CD4-positive, alpha-beta T cell treated with Interleukin-4 for 1 hour (primary cell): ENCODE measurements around the gene VAT1L.

Experiments used
- DNase-seq, 2 donors: peaks; one replicate each; pipeline ENCODE4 v3.0.0-alpha.2; 2020 to 2022

The VAT1L gene

DNA sequence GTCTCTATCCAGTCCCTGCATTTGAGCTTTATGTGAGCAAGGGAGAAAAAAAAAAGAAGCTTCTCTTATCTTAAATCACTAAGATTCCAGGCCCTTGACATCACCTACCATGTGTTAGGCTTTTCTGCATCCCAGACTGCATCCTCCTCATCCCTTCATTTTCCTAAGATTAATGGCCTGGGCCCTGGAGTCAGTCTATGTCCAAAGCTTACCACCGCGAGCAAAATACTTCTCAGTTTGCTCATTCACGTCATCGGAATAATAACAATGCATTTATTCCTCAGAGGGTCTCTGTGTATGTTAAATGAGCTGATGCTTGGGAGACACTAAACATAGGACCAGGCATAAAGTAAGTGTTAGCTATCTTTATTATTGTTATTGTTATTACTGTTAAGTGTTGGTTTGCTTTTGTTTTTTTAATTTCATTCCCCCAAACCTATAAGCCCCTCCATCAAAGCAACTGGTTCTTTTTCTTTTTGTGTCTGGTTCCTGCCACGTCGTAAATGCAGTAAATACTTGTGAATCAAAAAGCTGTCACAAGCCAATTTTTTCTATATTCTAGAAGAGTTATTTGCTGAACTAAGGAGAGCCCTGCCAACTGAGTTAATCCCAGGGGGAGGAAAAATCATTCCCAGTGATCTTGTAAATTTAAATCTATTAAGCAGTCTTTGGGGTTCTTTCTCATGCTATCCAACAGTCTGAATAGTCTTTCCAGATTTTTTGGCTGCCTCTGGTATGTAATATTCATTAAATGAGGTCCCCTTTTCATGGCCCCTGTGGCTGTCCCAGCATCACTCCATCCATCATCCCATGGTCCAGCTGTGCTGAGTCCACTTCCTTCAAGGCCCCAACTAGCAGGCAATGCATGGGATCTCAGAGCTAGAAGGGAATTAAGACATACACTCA lies 46.5 kb downstream of the VAT1L start:
- no peak for DNase-seq

DNA sequence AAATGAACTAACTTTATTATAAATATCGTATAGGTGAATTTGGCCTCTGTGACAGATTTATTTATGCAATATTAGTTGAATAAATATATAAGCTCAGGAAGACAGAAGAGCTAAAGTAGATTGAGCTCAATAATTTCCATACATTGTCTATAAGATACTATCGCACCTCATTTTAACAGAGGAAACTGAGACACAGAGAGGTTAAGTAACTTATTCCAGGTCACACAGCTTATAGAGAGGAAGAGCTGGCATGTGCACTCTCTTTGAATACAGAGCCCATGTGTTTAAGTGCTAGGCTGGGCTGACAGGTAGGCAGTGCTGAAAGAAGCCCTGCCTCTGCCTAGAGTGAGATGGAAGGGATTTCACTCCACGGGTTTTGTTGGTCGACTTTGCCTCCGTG lies 48.4 kb downstream of the VAT1L start:
- DNase-seq: no peak

DNA sequence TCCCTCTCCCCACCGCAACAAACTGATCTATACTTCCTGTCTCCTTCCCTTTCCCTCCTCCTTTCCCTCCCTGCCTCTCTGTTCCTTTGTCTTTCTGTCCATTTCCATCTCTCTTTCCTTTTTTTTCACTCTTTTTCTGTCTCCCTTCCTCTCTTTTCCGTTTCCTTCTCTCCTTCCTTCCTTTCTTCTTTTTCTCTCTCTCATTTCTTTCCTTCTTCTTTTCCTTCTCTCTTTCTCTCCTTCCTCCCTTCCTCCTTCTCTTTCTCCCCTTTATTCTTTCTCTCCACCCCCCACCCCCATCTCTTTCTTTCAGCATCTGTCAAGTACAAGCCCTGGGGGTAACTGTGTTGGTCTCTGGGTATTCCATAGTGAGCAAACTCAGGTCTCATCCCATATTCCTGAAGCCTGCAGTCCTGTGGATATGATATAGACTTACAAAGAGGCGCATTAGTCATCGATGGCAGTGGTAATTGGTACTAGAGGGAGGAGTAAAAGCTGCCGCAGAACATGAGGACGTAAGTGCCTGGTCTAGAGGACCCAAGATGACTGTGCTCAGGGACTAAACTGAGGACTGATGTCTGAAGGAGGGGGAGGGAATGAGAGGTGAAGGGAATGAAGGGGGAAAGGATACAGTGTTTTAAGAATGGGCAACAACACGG lies 50.4 kb downstream of the VAT1L start:
- no peak for DNase-seq

DNA sequence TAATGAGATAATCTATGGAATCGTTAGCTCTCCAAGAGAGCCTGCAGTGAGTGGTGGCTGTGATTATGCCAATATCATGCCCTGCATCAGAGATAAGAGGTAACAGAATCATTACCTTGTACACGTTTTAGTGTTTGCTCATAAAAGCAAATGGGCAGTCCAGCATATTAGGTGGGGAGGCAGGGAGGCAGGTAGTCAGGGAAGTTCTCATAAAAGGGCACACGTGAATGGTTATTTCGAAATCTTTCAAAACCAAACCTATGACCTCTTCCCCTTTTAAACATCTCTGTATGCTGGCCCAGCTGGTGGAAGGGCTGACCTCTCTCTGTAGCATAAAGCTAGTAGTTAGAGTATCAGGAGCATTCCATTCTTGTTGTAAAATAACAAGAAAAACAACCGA lies 51.7 kb downstream of the VAT1L start:
- DNase-seq: no peak

DNA sequence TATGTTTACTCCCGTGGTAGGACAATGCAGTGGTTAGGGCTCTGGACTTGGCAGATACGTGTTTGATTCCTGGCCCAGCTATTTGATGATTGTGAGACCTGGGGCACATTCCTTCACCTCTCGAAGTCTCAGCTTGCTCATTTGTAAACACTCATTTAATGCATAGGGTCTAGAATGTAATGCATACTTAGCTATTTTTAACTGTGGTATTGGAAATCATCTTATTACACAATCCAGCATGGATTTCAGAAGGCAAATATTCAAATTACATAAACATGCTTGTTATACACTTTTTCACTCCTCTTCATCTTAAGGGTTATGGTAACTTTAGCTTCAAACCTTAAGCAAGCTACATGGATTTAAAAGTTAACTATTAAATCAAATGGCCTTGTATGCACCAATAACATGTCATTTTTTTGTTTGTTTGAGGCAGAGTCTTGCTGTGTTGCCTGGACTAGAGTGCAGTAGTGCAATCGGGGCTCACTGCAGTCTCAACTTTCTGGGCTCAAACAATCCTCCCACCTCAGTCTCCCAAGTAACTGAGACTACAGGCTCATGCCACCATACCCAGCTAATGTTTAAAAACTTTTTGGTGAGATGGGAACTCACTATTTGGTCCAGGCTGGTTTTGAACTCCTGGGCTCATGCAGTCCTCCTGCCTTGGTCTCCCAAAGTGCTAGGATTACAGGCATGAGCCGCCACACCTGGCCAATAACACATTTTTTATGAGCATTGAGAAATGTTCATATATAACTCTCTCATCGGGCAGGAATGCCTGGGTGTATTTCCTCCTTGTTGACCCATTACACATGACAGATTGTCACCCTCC lies 52.5 kb downstream of the VAT1L start:
- no peak for DNase-seq

DNA sequence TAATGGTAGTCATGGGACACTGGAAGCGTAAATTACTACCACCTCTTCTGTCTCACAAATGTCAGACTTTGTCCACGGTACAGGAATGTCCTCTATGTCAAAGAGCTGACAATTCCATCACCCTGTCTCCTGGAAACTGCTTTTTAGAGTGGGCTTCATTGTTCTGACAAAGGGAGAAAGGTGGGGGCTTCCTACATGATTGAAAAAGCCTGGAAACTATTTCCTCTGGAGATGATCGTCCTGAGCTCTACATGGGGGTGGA lies 53.1 kb downstream of the VAT1L start:
- DNase-seq: no peak

DNA sequence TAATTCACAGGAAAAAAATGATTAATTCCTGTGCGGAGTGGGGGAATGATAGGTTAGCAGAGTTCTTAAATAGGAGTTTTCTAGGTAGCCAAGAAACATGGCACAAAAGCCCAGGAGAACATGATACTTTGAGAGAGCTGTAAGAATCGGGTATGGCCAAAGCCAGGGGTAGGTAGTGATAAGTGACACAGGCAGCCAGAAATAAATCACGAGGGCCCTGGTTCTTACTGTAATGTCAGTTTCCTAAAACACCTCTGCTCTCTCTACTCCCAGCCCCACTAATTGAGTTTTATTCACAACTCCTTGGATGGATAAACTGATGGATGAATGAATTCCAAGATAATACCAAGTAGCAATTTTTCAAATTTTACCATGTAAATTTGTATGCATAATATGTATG lies 54.1 kb downstream of the VAT1L start:
- DNase-seq: no peak

DNA sequence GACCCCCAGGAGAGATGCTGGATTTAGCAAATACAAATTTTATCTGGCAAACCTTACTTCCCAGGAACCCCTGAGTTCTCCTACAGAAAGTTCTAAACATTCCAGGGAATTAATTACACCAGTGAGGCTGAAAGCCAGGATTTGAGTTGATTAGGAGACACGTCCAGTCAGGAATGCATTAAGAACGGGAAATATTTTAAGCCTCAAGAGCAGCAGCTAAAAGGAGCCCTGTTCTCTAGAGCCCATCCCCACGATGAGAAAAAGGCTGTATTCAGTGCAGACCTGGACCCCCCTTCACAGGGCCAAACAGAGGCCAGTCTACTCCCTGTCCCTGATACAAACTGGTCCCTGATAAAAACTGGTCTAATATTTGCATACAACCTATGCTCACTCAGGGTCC lies 55.0 kb downstream of the VAT1L start:
- DNase-seq: no peak

DNA sequence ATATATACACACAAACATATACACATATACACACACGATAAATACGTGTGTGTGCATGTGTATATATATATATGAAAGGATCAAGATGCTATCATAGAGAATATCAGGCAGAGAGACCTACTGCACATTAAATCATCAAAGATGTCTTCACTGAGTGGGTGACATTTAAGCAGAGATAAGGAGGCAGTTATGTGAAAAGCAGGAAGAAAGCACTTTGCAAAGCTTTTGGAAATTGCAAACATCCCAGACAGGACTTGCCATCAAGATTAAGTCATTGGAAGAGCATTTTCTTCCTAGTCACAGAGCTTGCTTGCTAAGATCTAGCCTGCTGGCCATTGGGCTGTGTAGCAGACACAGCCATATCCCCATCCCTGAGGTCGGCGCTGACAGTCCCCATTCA lies 56.4 kb downstream of the VAT1L start:
- no peak for DNase-seq

DNA sequence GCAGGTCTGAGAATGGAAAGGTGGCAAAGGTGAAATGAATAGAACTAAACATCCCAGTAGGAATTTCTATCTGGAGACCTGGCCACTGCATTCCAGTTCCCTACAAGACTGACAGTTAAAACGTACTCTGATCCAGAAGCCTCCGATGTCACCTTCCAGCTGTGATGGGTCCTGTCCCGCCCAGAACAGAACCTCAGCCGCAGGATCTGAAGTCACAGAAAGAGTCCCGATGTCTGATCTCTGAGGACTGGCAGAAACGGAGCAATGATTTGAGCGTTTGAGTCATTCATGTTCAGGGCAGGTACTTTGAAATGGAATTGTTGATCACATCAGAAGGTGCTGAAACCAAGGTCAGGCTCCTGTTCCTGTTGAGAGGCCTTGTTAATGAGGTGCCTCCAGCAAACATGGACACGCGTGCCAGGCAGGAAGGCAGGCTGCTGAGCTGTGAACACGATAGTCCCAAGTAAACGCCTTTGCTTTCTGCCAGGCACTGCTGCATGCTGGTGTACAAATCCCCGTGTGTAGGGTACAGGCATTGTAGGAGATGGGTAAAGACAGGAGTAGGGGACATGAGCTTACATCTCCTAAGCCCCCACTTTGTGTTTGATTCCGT lies 61.4 kb downstream of the VAT1L start:
- DNase-seq: no peak

DNA sequence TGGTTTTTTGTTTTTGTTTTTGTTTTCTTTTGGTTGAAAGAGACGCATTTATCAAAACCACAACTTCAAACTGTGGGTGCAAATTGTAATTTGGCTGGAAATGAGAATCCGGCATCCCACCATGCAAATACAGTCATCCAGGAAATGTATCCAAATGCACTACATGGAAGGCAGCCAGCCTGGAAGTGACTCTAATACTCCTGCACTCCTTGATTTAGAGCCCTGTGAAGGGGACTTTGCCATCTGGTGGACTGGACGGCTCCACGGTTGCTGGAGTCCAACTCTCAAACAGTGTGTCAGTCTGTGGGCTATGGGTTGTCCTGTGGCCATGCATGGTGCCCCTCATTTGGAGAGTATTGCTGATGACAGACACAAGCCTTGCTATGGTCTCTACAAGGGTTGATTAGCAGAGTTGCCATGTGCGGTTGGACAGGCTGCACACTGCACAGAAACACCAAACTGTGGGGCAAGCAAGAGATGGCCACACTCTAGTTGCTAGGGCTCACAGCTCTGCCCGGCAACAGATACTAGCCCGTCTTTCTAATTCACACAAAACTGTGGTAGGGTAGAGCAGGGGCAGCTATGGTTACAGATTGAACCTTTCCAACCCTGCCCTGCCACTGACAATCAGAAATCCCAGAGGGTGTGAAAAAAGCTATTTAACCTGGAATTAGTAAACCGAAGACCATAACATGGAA lies 62.4 kb downstream of the VAT1L start:
- no peak for DNase-seq

DNA sequence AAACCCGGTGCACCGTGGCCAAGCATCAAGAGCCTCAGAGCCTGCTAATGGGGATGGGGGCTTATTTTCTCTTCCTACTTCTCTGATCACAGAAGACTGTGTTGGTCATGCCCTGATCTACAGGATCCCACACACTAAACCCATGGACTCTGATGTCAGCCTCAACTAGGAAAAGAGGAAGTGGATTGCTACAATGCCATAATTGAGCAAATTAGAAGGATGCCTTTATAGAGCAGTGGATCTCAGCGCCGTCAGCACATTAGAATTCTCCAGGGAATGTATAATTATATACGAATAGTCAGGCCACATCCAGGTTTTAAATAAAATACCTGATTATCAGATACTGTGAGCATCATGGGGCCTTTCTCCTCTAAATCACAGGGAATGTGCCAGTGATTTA lies 64.8 kb downstream of the VAT1L start:
- DNase-seq: no peak

DNA sequence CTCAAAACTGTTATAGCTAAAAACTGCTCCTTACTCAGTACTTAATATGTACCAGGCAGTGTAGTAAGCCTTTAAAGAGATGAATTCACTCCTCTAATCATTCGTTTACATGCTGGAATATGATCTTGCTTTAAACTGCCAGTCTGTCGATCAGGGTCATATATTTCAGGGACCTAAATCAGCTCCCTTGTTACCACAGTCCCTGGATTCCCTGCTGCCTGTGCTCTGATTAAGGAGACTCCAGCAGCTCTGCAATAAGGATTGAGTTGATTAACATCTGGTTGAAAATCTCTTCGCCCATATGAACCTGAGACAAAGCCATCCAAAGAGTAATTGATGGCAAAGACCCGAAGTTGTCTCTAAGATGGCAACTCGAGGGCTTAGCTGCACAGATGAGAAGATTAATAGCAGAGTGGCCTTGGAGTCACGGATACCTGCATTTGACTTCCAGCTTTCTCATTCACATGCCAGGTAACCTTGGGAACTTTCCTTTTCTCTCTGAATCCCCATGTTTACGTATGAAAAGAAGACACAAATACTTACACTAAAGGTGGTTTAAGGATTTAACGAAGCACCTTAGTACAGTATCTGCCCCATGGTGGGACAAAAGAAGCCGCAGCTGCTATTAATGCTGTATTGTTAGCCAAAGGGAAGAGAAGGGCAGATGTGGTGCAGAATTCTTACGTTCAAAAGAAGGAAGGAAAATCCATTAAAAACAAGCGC lies 68.2 kb downstream of the VAT1L start:
- DNase-seq: no peak

DNA sequence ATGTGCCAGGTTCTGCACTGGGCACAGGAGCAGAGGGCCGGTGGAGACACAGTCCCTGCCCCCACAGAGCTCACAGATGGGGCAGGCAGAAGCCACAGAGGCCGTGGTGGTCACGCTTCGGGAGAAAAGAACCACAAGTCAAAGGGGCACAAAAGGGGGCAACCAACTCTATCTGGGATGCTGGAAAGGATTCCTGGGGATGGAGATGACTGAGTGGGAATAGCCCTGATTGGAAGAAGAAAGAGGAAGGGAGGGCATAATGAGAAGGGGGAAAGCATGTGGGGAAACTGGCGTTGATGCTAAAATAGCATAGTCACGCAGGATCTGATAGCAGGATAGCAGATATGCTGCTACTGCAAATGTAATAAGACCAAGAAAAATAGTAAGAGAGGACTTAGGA lies 69.7 kb downstream of the VAT1L start:
- DNase-seq: no peak

DNA sequence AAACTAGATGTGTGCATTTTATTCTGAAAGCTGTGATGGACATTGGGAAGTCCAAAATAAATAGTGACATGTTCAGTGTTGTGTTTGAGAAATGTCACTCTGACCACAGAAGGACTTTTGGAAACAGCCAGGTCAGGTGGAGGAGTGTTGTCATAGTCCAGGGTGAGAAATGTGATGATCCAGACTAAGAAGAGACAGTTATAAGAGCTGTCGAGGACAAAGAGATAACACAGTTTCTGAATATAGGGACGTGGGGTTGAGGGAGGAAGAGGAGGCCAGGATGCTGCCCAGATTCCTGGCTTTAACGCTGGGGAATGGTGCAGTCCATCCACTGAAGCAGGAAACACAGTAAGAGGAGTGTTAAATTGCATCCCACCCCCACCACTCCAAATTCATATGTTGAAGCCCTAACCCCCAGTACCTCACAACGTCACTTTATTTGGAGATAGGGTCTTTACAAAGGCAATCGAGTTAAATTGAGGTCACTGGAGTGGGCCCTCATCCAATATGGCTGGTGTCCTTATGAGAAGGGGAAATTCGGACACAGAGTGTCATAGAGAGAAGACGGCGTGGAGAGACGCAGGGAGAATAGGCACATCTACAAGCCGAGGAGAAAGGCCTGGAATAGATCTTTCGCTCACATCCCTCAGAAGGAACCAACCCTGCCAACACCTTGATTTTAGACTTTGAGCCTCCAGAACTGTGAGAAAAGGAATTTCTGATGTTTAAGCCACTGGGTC lies 71.3 kb downstream of the VAT1L start:
- no peak for DNase-seq

DNA sequence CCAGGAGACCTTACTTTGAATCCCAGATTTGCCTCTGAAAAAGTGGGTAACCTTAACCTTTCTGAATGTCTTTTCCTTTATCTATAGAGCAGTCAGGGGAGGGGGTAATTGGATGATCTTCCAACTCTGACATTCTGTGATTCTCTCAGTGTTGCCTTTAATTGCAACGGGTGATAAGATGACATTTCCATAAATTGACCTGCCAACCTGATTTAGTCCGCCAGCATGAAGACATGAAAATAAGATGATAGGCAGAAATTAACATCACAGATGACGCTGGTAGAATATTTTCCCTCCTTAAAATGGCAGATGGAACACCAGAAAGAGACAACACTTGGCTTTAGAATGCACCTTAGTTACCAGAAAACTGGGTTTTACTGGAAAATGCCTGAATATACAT lies 72.6 kb downstream of the VAT1L start:
- DNase-seq: no peak

DNA sequence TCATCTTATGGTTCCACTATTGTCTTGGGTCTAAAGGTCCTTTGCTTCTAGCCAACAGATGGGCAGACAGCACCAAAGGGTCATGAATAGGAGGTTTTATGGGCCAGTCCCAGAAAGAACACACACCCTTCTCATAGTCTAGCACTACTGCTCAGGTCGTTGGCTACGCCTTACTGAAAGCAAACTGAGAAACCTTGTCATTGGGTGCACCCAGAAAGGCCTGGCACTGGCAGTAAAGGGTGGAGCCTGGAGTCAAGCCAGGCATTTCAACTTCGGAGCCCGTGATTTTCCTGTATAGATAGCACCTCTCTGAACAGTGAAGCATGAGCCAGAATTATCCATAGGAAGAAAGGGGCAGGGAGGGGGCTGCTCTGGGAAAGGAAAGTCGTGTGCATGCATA lies 74.9 kb downstream of the VAT1L start:
- DNase-seq: no peak

DNA sequence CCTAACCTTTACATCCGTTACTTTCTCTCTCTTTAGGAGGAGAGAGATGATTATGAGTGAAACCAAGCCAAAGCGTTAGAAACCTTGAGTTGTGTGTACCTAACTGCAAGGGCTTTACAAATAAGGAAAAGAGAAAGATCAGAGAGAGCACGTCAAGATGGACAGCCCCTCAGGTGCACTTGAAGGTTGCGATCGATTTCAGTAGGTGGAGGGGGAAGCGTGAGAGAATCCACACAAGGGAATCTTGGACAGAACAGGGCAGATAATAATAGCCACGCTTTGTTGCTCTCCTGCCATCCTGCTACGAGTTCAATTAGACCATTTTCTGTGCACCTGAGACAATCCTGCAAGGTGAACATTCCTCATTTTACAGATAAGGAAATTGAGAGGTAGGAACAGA lies 78.4 kb downstream of the VAT1L start:
- DNase-seq: no peak

DNA sequence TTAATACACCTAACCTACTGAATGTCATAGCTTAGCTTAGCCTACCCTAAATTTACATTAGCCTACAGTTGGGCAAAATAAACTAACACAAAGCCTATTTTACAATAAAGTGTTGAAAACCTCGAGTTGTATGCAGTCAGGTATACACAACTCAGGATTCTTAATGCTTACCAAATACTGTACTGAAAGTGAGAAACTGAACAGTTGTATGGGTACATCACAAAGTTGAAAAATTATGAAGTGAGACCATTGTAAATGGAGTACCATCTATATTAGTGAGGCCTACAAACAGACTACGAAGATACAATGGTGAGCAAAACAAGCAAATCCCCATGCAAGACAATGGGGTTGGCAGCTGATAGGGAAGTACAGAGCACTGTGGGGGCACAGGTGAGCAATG lies 79.7 kb downstream of the VAT1L start:
- no peak for DNase-seq

DNA sequence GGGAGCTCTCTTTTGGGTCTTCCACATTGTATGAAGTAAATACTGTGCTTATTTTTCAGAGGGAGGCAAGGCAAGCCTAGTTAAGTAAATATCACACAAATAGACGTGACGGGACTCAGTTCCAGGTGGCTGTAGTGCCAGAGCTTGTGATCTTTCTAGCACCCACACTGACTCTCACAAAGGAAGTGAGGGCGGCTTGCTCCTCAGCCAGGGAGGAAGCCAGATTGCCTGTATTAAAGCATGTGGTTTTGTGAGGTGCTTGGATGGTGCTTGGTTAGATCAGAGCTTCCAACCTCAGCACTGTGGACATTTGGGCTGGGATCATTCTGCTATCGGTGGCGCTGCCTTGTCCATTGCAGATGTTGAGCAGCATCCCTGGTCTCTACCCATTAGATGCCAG lies 80.1 kb downstream of the VAT1L start:
- no peak for DNase-seq

DNA sequence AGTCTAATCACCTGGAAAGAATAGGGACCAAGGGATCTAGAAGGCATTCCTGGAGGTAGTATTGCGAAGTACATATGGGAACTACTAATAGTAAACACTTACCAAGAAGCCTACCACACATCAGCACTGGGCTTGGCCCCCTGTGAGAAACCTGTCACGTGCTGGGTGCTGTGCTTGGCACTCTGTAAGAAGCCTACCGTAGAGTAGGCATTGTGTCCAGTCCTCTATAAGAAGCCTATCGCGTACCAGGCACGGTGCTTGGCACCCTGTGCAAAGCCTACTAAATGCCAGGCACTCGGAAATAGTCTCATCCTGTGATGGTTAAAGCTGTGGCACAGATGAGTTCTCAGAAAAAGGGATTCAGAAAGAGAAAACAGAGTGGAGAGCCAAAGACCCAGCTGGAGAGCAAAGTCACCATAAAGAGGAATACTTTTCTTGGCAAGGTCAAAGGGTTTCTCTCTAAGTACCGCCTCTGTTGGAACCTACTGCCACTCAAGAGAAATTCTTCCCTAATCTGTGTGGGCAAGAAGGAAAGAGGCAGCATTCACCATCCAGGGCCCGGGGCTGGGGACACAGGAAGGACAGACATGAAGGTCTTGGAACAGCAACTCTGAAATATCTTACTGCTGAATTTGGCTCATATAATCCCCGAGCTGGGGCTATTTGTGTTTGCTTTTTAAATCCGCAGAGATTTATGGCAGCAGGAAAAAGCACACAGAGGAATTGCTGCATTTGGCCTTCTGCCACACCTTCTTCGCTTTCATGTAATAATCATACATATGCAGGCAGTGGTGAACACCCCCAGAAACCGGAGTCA lies 81.8 kb downstream of the VAT1L start:
- no peak for DNase-seq
